Measurements from ENCODE around the gene VPS37C.

DNA sequence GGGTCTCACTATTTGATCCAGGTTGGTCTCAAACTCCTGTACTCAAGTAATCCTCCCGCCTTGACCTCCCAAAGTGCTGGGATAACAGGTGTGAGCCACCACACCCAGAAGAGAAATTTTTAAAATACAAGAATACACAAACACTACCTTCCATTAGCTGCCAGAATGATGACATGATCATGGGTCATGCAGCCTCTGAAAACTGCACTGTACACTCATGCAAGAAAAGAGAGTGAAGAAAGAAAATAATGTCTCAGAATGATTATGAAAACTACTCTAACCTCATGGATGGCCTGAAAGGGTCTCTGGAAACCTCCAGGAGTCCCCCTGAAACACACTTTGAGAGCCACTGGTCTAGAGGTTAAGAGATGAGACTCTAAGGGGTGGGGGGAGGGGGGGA is 18.8 kb downstream of the VPS37C start:
- no peak for TF ChIP-seq CTCF (IDR thresholded peaks at IDR 0.05)
- no peak for TF ChIP-seq POLR2AphosphoS5 (IDR thresholded peaks at IDR 0.05)
